Pancreas (tissue), 10 donors: ENCODE measurements around the gene TRIOBP. TPM values are rescaled to one million over a fixed set of nuclear protein-coding genes. Genes with fewer than 3 reads are reported as not detected.
A peak's percentile ranks its signal among the peaks of the same experiment; 100 is the strongest.

Experiments
- ATAC-seq, 4 donors: fragments of 200-7000 bp; cut with Tn5 transposase; one replicate each; pipeline versions ENCODE4 v1.8.0 to v1.9.1; 2020; ENCODE audit warnings: mild to moderate bottlenecking in 4 of 4, moderate library complexity in 4 of 4
- DNase-seq, 6 donors: peaks; one replicate each; pipeline ENCODE4 v3.0.0-alpha.2; 2020
- FAIRE-seq: peaks from 2 replicates; lab custom pipeline; 2012; peaks lifted over from hg19 to GRCh38; lab: Jason Lieb, UNC
- H3K27ac ChIP-seq, 4 donors: fragments of 200-600 bp; sonication (generic); 1 replicate in 3 of 4; 2 replicates in 1 of 4; pipeline versions ENCODE4 v1.5.0 to v1.8.0; 2020
- H3K27me3 ChIP-seq, 4 donors: fragments of 200-600 bp; one replicate each; pipeline ENCODE4 v1.8.0; 2021
- H3K36me3 ChIP-seq, 3 donors: fragments of 200-600 bp; sonication (generic) in 1 of 3; one replicate each; pipeline versions ENCODE4 v1.5.0 to v1.8.0; 2020 to 2021
- H3K4me1 ChIP-seq, 3 donors: fragments of 200-600 bp; one replicate each; pipeline ENCODE4 v1.8.0; 2021
- H3K4me3 ChIP-seq, 4 donors: fragments of 200-600 bp; sonication (generic) in 2 of 4; one replicate each; pipeline versions ENCODE4 v1.5.0 to v1.8.0; 2020 to 2021
- H3K9me3 ChIP-seq, 4 donors: fragments of 200-600 bp; one replicate each; pipeline ENCODE4 v1.8.0; 2021
- WGBS, 2 donors: extraction: QIAGEN DNeasy Blood & Tissue Kit; methylation state at CpG; one replicate each; pipeline ENCODE4 v1.1.7; 2013; 5-methylcytosine and 5-hydroxymethylcytosine counted together
- intact Hi-C, 3 donors: fragments of 100-400 bp; cut with DNase I; formaldehyde crosslinking; loops; one replicate each; pipeline versions ENCODE4 v1.11.1 to v1.14.2; 2022
- polyA plus RNA-seq, 2 donors: library from polyadenylated mRNA; stranded (reverse); fragments of 200-250 nt; gene quantifications; one replicate each; pipeline ENCODE4 v1.2.3, GENCODE V29; 2013
- total RNA-seq, 6 donors: library from RNA; stranded (reverse); fragmentation: NEBNext Ultra II Directional in 4 of 6; extraction: Animal tissue kit (Norgen Biotek cat#: 25700) in 4 of 6; gene quantifications; one replicate each; pipeline versions ENCODE4 v1.2.1 to v1.2.4, GENCODE V29; 2021 to 2023
- TF ChIP-seq, protein P1 (sequence below), 4 donors: fragments of 200-600 bp; sonication (generic) in 3 of 4; IDR thresholded peaks; one replicate each; pipeline versions ENCODE4 v1.5.0 to v1.8.0; 2021; ENCODE audit warnings: antibody characterized with exemption in 4 of 4
- donor health status: healthy with polysubstance abuse.
- donor health status: DM: no; HTN: no; CAD: no; lungs with moderate emphysema.
- donor health status: DM: no; HTN: no; CAD: no.
- donor health status: control.
- donor health status: control.
- donor health status: Bipolar disorder and iron deficiency.
- donor health status: DM: yes; HTN: yes; CAD: no.
- donor health status: DM: no; HTN: no; CAD: no.
- donor health status: DM: no; HTN: no; CAD: no.
- donor health status: DM: yes; HTN: yes; CAD: no.

The TRIOBP gene
- total and polyA plus RNA-seq, 8 donors, result 17.4 to 36.6 (median 24.1) TPM

DNA sequence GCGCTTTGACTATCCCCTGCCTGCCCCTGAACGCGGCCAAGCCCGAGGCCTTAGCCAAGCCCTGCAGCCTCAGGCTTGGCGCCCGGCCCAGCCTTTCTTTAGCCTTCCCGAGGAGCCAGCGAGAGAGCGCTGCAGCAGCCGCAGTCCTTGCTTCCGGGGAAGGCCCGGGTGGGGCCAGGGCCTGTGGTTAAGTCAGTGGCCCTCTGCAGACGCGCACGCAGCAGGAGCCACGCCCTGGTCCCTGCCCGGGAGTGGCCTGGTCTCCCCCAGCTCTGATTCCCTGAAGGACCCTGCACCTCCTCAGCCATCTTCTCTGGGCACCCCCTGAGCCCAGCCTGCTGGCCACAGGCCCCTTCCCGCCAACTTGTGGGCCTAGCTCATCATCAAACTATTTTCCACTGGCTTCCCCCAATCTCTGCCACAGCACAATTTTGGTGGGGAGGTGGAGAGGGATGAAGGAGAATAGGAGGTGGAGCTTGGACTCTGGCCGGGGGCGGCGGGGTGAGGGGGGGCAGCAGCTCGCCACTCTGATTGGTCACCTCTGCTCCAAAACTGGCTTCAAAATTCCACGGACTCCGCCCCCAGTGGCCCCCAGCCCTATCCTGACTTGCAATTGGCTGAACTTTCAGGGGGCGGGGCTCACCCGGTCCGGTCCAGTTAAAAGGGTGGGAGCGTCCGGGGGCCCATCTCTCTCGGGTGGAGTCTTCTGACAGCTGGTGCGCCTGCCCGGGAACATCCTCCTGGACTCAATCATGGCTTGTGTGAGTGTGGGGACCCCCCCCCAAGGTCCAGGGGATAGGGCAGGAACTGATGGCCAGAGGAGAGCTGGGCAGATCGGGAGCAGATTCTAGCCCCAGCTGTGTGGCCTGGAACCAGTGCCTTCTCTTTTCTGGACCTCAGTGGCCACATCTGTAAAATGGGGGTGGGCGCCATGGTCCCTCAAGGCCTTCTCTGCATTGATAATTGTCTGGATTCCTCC is 21.6 kb upstream of the TRIOBP start, which contains the start of gene LGALS1:
Gene LGALS1, plus strand, starts transcription at position 686 of the 979 bp plus-strand sequence. Its CDS starts 67 bp downstream, at position 753.
- Histone ChIP-seq H3K4me3 (peak within 1 kb of the TSS; percentile 36 to 63 (median 48)), H3K27me3 (no peaks in the 10 kb centered on the region), H3K4me1 (peaks cover 0 to 29% (median 14%) of the 10 kb centered on the region in 3 donors), H3K9me3 (no peaks in the 10 kb centered on the region), H3K36me3 (no peaks in the 10 kb centered on the region), H3K27ac (peak within 1 kb of the TSS; percentile 3 to 87 (median 68))
- peak; percentile 64 to 94 (median 86) for DNase-seq
- intact Hi-C loops, result no loop called here
- TF ChIP-seq, protein P1, sequence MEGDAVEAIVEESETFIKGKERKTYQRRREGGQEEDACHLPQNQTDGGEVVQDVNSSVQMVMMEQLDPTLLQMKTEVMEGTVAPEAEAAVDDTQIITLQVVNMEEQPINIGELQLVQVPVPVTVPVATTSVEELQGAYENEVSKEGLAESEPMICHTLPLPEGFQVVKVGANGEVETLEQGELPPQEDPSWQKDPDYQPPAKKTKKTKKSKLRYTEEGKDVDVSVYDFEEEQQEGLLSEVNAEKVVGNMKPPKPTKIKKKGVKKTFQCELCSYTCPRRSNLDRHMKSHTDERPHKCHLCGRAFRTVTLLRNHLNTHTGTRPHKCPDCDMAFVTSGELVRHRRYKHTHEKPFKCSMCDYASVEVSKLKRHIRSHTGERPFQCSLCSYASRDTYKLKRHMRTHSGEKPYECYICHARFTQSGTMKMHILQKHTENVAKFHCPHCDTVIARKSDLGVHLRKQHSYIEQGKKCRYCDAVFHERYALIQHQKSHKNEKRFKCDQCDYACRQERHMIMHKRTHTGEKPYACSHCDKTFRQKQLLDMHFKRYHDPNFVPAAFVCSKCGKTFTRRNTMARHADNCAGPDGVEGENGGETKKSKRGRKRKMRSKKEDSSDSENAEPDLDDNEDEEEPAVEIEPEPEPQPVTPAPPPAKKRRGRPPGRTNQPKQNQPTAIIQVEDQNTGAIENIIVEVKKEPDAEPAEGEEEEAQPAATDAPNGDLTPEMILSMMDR (IDR thresholded peaks at IDR 0.05), result no peak
- ATAC-seq, result peak; percentile 58 to 85 (median 72)
- FAIRE-seq, result peak; percentile 75
- 21 to 28% methylated on average over 34 of the region's 34 CpGs for WGBS, 2 donors

DNA sequence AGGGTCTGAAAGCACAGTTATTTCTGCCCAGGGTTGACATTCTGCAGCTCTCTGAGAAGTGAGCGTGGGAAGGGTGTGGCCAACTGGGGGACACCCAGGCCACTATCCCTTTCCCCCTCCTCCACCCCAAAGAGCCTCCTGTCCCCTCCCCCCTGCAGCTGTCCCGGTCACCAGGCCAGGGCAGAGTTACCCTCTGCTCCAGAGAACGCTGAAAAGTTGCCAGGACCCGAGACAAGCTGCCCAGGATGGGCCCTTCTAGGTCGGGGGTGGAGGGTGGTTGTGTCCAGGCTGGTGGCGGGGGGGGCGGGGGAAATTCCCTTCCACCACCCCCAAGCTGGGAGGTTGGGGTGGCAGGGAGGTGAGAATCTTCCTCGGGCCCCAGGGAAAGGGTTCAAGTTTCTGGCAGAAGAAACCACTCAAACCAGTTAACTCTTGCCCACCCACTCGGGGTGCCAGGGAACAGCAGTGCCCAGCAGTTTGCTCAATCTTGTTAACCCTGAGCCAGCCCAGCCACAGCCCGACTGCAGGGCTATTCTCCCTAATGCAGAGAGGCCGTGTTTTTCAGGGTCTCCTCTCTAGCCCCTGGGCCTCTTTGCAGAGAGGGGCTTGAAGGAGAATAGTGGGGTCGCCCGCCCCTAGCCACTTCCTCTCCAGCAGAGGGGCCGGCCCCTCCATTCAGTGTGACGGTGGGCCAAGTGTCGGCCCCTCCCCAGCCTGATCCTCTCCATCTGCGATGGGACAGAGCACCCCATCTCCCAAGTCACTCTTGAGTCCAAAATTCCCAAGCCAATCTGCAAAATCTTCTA is 20.7 kb upstream of the TRIOBP start:
- ATAC-seq, result peak; percentile 13 to 24 (median 16)
- WGBS, 2 donors, result 22 to 27% methylated on average over 16 of the region's 17 CpGs
- H3K27me3 ChIP-seq, result no peaks in the 10 kb centered on the region
- peak overlapping the region; percentile 3 to 87 (median 64) for H3K27ac ChIP-seq
- intact Hi-C loops, result no loop called here
- no peak for FAIRE-seq
- no peaks in the 10 kb centered on the region for H3K36me3 ChIP-seq
- peaks cover 0 to 29% (median 14%) of the 10 kb centered on the region in 3 donors for H3K4me1 ChIP-seq
- H3K4me3 ChIP-seq, result peak overlapping the region; percentile 36 to 63 (median 48)
- DNase-seq, result peak in 4 of 6 donors; percentile 45 to 57 (median 52)
- H3K9me3 ChIP-seq, result no peaks in the 10 kb centered on the region
- TF ChIP-seq, protein P1 (IDR thresholded peaks at IDR 0.05), result no peak

DNA sequence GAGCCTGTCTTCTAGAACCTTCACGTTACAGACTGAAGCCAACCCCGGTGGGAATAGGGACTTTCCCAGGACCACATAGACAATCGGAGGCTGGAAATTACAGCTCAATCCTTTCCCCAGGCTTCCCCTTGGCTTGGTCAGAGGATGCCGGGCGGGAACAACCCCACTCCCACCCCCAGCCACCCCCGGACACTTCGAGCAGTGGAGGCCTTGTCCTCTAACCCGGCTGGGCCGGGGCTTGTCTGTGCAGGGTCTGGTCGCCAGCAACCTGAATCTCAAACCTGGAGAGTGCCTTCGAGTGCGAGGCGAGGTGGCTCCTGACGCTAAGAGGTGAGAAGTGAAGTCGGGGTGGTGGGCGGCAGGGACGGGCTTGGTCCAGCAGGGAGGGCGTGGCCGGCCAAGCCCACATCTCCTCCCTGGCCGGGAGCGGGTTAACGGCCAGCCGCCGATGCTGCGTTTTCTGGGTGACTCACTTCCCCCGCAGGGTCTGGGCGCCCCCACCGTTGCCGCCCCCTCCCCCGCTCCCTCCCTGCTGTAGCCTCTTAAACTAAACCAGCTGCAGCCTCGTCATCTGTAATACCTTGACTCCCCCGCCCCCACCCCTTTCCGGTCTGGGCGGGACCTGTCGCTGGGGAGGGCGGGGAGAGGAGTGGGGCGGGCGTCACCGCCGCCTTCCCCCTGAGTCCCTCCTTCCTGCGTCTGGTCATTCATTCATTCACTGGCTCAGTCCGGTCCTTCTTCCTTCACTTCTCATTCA is 19.9 kb upstream of the TRIOBP start:
- Histone ChIP-seq H3K27me3 (no peaks in the 10 kb centered on the region), H3K4me1 (peaks cover 0 to 29% (median 14%) of the 10 kb centered on the region in 3 donors), H3K4me3 (peak overlapping the region; percentile 36 to 63 (median 48)), H3K27ac (peak overlapping the region; percentile 18 to 87 (median 64)), H3K36me3 (no peaks in the 10 kb centered on the region), H3K9me3 (no peaks in the 10 kb centered on the region)
- intact Hi-C loops, result no loop called here
- WGBS, 2 donors, result 3 to 4% methylated on average over 39 to 42 of the region's 42 CpGs
- DNase-seq, result peak; percentile 83 to 87 (median 86)
- ATAC-seq, result peak; percentile 73 to 81 (median 78)
- TF ChIP-seq, protein P1 (IDR thresholded peaks at IDR 0.05), result no peak
- no peak for FAIRE-seq

DNA sequence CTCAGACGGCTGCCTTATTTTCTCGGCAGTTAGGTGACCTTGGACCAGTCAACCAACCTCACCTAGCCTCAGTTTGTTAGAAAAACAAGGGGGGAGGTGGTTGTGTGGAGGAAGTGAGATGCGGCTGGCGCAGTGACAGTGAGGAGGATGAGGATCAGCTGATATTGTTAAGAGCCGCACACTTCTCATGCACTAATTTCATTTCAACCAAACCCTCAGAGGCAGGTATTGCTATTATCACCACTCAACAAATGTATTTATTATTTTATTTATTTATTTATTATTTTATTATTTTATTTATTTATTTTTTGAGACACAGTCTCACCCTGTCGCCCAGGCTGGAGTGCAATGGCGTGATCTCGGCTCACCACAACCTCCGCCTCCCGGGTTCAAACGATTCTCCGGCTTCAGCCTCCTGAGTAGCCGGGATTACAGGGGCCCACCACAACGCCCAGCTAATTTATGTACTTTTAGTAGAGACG is 19.3 kb upstream of the TRIOBP start:
- ATAC-seq, result no peak
- peaks cover 0 to 29% (median 14%) of the 10 kb centered on the region in 3 donors for H3K4me1 ChIP-seq
- intact Hi-C loops, result no loop called here
- DNase-seq, result no peak
- WGBS, 2 donors, result 47 to 48% methylated on average over 15 of the region's 15 CpGs
- H3K4me3 ChIP-seq, result peak overlapping the region; percentile 36 to 63 (median 48)
- H3K27ac ChIP-seq, result peak overlapping the region in 2 of 4 donors; percentile 29 to 87
- TF ChIP-seq, protein P1 (IDR thresholded peaks at IDR 0.05), result no peak
- no peaks in the 10 kb centered on the region for H3K9me3 ChIP-seq
- FAIRE-seq, result no peak
- H3K36me3 ChIP-seq, result no peaks in the 10 kb centered on the region
- H3K27me3 ChIP-seq, result no peaks in the 10 kb centered on the region
